ENCODE data around the gene PRLH. TPM values are rescaled to one million over a fixed set of nuclear protein-coding genes. Genes with fewer than 3 reads are reported as not detected.

Gene PRLH, protein sequence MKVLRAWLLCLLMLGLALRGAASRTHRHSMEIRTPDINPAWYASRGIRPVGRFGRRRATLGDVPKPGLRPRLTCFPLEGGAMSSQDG
- not detected for total RNA-seq

DNA sequence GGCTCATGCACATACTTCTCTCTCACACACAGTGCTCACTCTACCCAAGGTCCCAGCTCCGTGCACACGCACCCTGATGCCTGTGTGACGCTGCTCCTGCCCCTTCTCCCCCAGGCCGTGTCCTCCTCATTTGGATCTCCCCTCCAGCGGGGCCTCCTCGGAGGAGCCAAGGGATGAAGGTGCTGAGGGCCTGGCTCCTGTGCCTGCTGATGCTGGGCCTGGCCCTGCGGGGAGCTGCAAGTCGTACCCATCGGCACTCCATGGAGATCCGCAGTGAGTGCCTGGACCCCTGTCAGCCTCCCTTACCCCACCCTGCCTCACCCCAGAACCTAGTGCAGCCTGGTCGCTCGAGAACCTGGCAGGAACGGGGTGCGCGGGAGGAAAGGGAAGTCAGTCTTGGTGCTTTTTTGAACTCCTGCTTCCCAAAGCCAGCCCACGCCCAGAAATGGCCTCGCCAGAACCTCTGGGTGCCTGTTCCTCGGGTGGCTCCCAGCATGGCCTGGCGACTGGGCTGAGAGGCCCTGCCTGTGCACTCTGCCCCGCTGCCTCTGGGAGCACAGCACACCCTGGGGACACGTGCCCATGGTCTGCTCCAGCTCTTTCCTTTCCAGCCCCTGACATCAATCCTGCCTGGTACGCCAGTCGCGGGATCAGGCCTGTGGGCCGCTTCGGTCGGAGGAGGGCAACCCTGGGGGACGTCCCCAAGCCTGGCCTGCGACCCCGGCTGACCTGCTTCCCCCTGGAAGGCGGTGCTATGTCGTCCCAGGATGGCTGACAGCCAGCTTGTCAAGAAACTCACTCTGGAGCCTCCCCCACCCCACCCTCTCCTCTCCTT, at the start of gene PRLH:
Gene PRLH, plus strand, starts transcription at position 174 of the 835 bp plus-strand sequence. Its CDS starts 0 bp downstream, at position 174.
- Mint-ChIP-seq H3K4me1 (ENCODE audit: low read depth) (no peaks in the 10 kb centered on the region), H3K27me3 (peaks cover 12% of the 10 kb centered on the region), H3K36me3 (no peaks in the 10 kb centered on the region), H3K27ac (no peak within 1 kb of the TSS), H3K9me3 (peaks cover 3% of the 10 kb centered on the region), H3K4me3 (no peak within 1 kb of the TSS)
- POLR2A ChIA-PET: no interaction called here
- CTCF ChIA-PET: interaction anchor here (0.9 to 2.4 kb wide), 2 partner anchors 54 to 178 kb away, joined by 3 to 14 read pairs; no protein-coding TSS in a partner anchor
- intact Hi-C loops (cut with micrococcal nuclease): no loop called here
- no peak for DNase-seq

- H3K36me3 Mint-ChIP-seq: no peaks in the 10 kb centered on the region
These were observed 49.2 kb upstream of the PRLH start for GRCh38 chr2:237517163-237517562.

GRCh38 chr2:237517990-237518389, 48.4 kb upstream of the PRLH start:
- no peak for DNase-seq
- Mint-ChIP-seq H3K36me3 (no peaks in the 10 kb centered on the region), H3K4me1 (ENCODE audit: low read depth) (no peaks in the 10 kb centered on the region), H3K4me3 (no peak overlapping the region), H3K9me3 (no peaks in the 10 kb centered on the region), H3K27me3 (no peaks in the 10 kb centered on the region), H3K27ac (no peak overlapping the region)
- ChIA-PET CTCF (no interaction called here), POLR2A (no interaction called here)
- intact Hi-C loops (cut with micrococcal nuclease): no loop called here

More at GRCh38 chr2:237517163-237517562, 49.2 kb upstream of the PRLH start:
- CTCF ChIA-PET: interaction anchor here (10.4 kb wide), 1 partner anchor 57 kb away, joined by 399 read pairs; no protein-coding TSS in a partner anchor
- H3K9me3 Mint-ChIP-seq: no peaks in the 10 kb centered on the region
- H3K27ac Mint-ChIP-seq: no peak overlapping the region
- H3K4me1 Mint-ChIP-seq (ENCODE audit: low read depth): no peaks in the 10 kb centered on the region
- POLR2A ChIA-PET: no interaction called here
- intact Hi-C loops (cut with micrococcal nuclease): no loop called here
- H3K27me3 Mint-ChIP-seq: no peaks in the 10 kb centered on the region
- no peak overlapping the region for H3K4me3 Mint-ChIP-seq
- DNase-seq: no peak

DNA sequence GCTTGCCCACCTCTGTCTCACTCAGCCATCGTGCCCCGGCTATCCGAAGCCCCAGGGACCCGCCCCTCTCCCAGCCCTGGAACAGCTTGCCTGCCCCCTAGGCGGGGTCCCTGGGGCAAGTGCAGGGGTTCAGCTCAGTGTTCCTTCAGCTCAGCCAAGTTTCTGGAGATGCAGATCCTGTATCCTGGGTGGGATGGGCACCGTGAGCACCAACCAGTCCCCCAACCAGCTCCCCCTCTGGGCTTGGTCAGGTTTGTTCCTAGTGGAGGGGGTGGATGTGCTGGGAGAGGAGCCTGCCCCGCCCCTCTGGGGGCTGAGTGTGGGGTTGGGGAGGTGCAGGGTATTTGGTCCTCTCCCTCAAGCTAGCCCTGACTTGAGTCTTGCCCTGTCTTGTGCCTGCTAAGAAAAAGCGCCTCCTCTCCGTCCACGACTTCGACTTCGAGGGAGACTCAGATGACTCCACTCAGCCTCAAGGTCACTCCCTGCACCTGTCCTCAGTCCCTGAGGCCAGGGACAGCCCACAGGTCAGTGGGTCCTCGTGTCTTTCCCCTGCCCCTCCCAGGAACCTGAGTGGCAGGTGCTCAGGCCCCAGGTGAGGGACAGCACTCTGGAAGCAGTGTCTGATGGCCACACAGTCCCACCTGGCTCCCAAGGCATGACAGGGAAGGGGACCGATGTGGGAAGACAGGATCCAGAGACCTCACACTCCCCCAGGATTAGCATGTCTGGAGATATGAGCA, 46.7 kb upstream of the PRLH start:
- Mint-ChIP-seq H3K4me3 (no peak overlapping the region), H3K4me1 (ENCODE audit: low read depth) (no peaks in the 10 kb centered on the region), H3K36me3 (no peaks in the 10 kb centered on the region), H3K9me3 (no peaks in the 10 kb centered on the region), H3K27ac (no peak overlapping the region), H3K27me3 (no peaks in the 10 kb centered on the region)
- ChIA-PET CTCF (interaction anchor here (1.6 kb wide), 1 partner anchor 52 kb away, joined by 6 read pairs; no protein-coding TSS in a partner anchor), POLR2A (no interaction called here)
- intact Hi-C loops (cut with micrococcal nuclease): no loop called here
- no peak for DNase-seq

DNA sequence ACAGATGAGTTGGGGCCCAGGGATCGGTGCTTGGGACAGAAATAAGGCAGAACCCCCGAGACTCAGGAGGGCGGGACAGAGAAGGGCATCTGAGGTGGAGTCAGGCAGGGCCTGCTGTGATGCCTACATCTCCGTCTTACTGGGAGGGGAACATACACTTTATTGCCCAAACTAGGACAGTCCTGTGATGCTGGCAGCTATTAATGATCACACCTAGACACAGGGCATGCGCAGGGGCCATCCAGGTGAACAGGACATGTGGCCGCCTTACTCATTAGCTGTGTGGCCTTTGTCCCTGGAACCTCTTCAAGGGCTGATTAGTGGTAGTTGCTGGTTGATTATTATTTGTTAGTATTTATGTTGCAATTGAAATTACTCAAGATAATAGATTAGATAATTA, 46.1 kb upstream of the PRLH start:
- intact Hi-C loops (cut with micrococcal nuclease): no loop called here
- H3K27ac Mint-ChIP-seq: no peak overlapping the region
- POLR2A ChIA-PET: no interaction called here

GRCh38 chr2:237524631-237525030, 41.7 kb upstream of the PRLH start:
- no peaks in the 10 kb centered on the region for H3K27me3 Mint-ChIP-seq
- no peaks in the 10 kb centered on the region for H3K36me3 Mint-ChIP-seq
- DNase-seq: no peak
- H3K4me1 Mint-ChIP-seq (ENCODE audit: low read depth): no peaks in the 10 kb centered on the region
- ChIA-PET CTCF (interaction anchor here (1.2 kb wide), 1 partner anchor 12 kb away, joined by 3 read pairs; no protein-coding TSS in a partner anchor), POLR2A (no interaction called here)
- H3K9me3 Mint-ChIP-seq: no peaks in the 10 kb centered on the region
- intact Hi-C loops (cut with micrococcal nuclease): no loop called here
- no peak overlapping the region for H3K27ac Mint-ChIP-seq
- H3K4me3 Mint-ChIP-seq: no peak overlapping the region

More for the DNA sequence above, 46.1 kb upstream of the PRLH start:
- no peaks in the 10 kb centered on the region for H3K4me1 Mint-ChIP-seq (ENCODE audit: low read depth)
- CTCF ChIA-PET: interaction anchor here (1.0 to 1.7 kb wide), 2 partner anchors 8 to 13 kb away, joined by 3 to 7 read pairs; no protein-coding TSS in a partner anchor
- no peaks in the 10 kb centered on the region for H3K36me3 Mint-ChIP-seq
- H3K27me3 Mint-ChIP-seq: no peaks in the 10 kb centered on the region
- DNase-seq: no peak
- H3K9me3 Mint-ChIP-seq: no peaks in the 10 kb centered on the region
- H3K4me3 Mint-ChIP-seq: no peak overlapping the region

GRCh38 chr2:237525559-237526157, 40.7 kb upstream of the PRLH start:
- Mint-ChIP-seq H3K4me1 (ENCODE audit: low read depth) (no peaks in the 10 kb centered on the region), H3K36me3 (no peaks in the 10 kb centered on the region), H3K27me3 (no peaks in the 10 kb centered on the region), H3K27ac (no peak overlapping the region), H3K9me3 (no peaks in the 10 kb centered on the region), H3K4me3 (no peak overlapping the region)
- intact Hi-C loops (cut with micrococcal nuclease): no loop called here
- CTCF ChIA-PET: interaction anchor here (1.1 kb wide), 1 partner anchor 13 kb away, joined by 4 read pairs; no protein-coding TSS in a partner anchor
- POLR2A ChIA-PET: no interaction called here
- DNase-seq: no peak

DNA sequence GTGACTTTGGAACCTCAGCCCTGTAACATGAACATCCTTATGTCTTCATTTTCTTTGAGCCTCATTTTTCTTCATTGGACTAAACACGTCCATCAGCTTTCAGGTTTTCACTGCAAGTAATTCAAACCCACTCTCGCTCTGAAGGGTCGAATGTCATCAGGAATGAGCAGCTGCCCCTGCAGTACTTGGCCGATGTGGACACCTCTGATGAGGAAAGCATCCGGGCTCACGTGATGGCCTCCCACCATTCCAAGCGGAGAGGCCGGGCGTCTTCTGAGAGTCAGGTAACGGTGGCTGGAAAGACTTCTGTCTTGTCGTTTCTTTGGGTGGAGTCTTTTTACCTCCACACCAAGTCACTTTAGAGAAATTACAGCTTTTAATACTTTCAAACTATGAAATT, 39.1 kb upstream of the PRLH start:
- no peaks in the 10 kb centered on the region for H3K27me3 Mint-ChIP-seq
- CTCF ChIA-PET: no interaction called here
- intact Hi-C loops (cut with micrococcal nuclease): no loop called here

DNA sequence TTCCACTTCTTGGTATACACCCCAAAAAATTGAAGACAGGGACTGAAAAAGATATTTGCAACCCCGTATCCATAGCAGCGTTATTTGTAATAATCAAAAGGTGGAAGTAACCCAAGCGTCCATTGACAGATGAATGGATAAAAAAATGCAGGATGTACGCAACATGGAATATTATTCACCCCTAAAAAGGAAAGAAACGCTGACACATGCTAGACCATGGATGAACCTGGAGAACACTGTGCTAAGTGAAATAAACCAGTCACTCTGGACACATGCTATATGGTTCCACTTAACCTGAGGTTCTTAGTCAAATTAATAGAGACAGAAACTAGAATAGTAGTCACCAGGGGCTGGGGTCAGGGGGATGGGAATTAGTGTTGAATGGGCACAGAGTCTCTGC, 38.6 kb upstream of the PRLH start:
- no peaks in the 10 kb centered on the region for H3K9me3 Mint-ChIP-seq
- H3K4me3 Mint-ChIP-seq: no peak overlapping the region
- CTCF ChIA-PET: no interaction called here
- no peak for DNase-seq
- no peaks in the 10 kb centered on the region for H3K4me1 Mint-ChIP-seq (ENCODE audit: low read depth)
- H3K27ac Mint-ChIP-seq: no peak overlapping the region
- intact Hi-C loops (cut with micrococcal nuclease): no loop called here
- POLR2A ChIA-PET: no interaction called here
- no peaks in the 10 kb centered on the region for H3K27me3 Mint-ChIP-seq
- H3K36me3 Mint-ChIP-seq: no peaks in the 10 kb centered on the region

More for the DNA sequence above, 39.1 kb upstream of the PRLH start:
- H3K36me3 Mint-ChIP-seq: no peaks in the 10 kb centered on the region
- no peak overlapping the region for H3K27ac Mint-ChIP-seq
- no peaks in the 10 kb centered on the region for H3K4me1 Mint-ChIP-seq (ENCODE audit: low read depth)
- POLR2A ChIA-PET: no interaction called here
- H3K4me3 Mint-ChIP-seq: no peak overlapping the region
- H3K9me3 Mint-ChIP-seq: no peaks in the 10 kb centered on the region
- no peak for DNase-seq

DNA sequence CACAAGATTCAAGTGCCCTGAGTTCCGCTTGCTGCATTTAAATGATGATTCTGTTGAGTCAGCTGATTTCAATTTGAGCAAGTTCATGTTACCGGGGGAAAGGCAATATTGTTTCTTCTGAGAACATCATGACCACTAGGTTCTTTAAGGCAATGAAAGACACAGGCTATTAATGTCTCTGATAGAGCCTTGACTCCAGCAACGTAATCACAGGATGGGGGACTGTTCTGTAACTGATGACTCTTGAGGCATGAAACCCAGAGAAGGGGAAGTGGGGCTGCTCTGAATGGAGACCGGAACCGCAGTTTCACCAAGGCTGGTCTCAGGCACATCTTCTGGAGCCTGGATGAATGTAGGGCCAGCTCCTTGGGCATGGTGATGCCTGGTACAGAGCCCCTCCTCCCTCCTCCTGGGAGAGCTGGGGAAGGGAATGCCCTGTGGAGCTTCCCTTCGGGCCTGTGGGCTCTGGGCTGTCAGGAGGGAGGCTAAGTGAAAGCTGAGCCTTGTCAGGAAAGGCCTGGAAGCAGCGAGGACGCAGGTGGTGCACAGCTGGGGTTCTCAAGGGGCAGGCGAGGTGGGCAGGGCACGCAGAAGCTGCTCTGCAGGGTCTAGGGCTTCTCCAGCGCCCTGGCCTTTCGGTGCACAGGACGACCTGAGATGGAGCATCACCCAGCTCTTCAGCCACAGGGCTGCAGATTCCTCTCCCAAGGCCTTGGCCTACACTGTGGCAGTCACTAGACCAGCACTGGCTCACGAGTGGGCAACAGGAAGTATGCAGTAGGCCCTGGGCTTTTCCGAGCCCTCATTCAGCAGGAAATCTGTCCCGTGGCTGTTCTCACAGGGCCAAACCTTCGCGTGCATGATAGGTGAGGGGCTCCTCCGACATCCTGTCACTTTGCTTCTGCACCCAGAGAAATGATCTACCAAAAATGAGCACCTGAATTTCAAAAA, 36.6 kb upstream of the PRLH start:
- no peaks in the 10 kb centered on the region for H3K4me1 Mint-ChIP-seq (ENCODE audit: low read depth)
- intact Hi-C loops (cut with micrococcal nuclease): no loop called here
- no peaks in the 10 kb centered on the region for H3K36me3 Mint-ChIP-seq
- POLR2A ChIA-PET: no interaction called here
- CTCF ChIA-PET: interaction anchor here (1.5 to 3.8 kb wide), 2 partner anchors 17 to 42 kb away, joined by 3 to 13 read pairs; no protein-coding TSS in a partner anchor
- no peak overlapping the region for H3K27ac Mint-ChIP-seq
- H3K9me3 Mint-ChIP-seq: no peaks in the 10 kb centered on the region
- H3K4me3 Mint-ChIP-seq: no peak overlapping the region
- H3K27me3 Mint-ChIP-seq: no peaks in the 10 kb centered on the region
- no peak for DNase-seq

Data from activated CD4-positive, alpha-beta memory T cell treated with anti-CD3 and anti-CD28 coated beads for 36 hours (primary cell).